ENCODE data around the gene NOS1AP. TPM values are rescaled to one million over a fixed set of nuclear protein-coding genes. Genes with fewer than 3 reads are reported as not detected.

Gene NOS1AP
- total RNA-seq, 4 donors from 2014 or later = 0.31 to 12.7 (median 1.7) TPM

GRCh38 chr1:162151900-162152829 is 82.7 kb downstream of the NOS1AP start:
- TF ChIP-seq CTCF (IDR thresholded peaks at IDR 0.05) = no peak
- no peak for TF ChIP-seq POLR2A (IDR thresholded peaks at IDR 0.05)

GRCh38 chr1:162153374-162153773 is 83.9 kb downstream of the NOS1AP start:
- no peak overlapping the region for H3K4me3 ChIP-seq
- no peaks in the 10 kb centered on the region for H3K36me3 ChIP-seq
- intact Hi-C loops (cut with DNase I) = no loop called here
- no peak overlapping the region for H3K27ac ChIP-seq
- no peak for DNase-seq
- no peaks in the 10 kb centered on the region for H3K9me3 ChIP-seq
- no peaks in the 10 kb centered on the region for H3K27me3 ChIP-seq
- TF ChIP-seq POLR2A (IDR thresholded peaks at IDR 0.05) (no peak), CTCF (IDR thresholded peaks at IDR 0.05) (no peak)
- no peaks in the 10 kb centered on the region for H3K4me1 ChIP-seq

More at GRCh38 chr1:162151900-162152829, 82.7 kb downstream of the NOS1AP start:
- 57 to 70% methylated on average over 4 of the region's 9 CpGs for WGBS, 2 donors
- Histone ChIP-seq H3K9me3 (no peaks in the 10 kb centered on the region), H3K36me3 (no peaks in the 10 kb centered on the region), H3K4me3 (no peak overlapping the region), H3K27me3 (no peaks in the 10 kb centered on the region), H3K27ac (no peak overlapping the region), H3K4me1 (no peaks in the 10 kb centered on the region)
- intact Hi-C loops (cut with DNase I) = no loop called here
- no peak for DNase-seq

GRCh38 chr1:162157469-162157868 is 88.0 kb downstream of the NOS1AP start:
- no peaks in the 10 kb centered on the region for H3K9me3 ChIP-seq
- H3K4me1 ChIP-seq = peaks cover 0 to 13% (median 6%) of the 10 kb centered on the region in 3 donors
- no peaks in the 10 kb centered on the region for H3K27me3 ChIP-seq
- WGBS, 2 donors = 80 to 83% methylated on average over 1 of the region's 1 CpG
- no peak for DNase-seq
- H3K4me3 ChIP-seq = no peak overlapping the region
- no peaks in the 10 kb centered on the region for H3K36me3 ChIP-seq
- H3K27ac ChIP-seq = no peak overlapping the region
- intact Hi-C loops (cut with DNase I) = no loop called here
- no peak for TF ChIP-seq POLR2A (IDR thresholded peaks at IDR 0.05)
- no peak for TF ChIP-seq CTCF (IDR thresholded peaks at IDR 0.05)

GRCh38 chr1:162158624-162159271 is 89.3 kb downstream of the NOS1AP start:
- H3K27ac ChIP-seq = no peak overlapping the region
- intact Hi-C loops (cut with DNase I) = no loop called here
- H3K4me3 ChIP-seq = no peak overlapping the region
- no peaks in the 10 kb centered on the region for H3K9me3 ChIP-seq
- WGBS, 2 donors = 67 to 77% methylated on average over 4 to 5 of the region's 5 CpGs
- DNase-seq = no peak
- TF ChIP-seq CTCF (IDR thresholded peaks at IDR 0.05) = no peak
- no peak for TF ChIP-seq POLR2A (IDR thresholded peaks at IDR 0.05)
- no peaks in the 10 kb centered on the region for H3K36me3 ChIP-seq
- H3K27me3 ChIP-seq = peaks cover 0 to 5% (median 0%) of the 10 kb centered on the region in 4 donors
- H3K4me1 ChIP-seq = peaks cover 0 to 13% (median 6%) of the 10 kb centered on the region in 3 donors

- 57 to 80% methylated on average over 1 of the region's 2 CpGs for WGBS, 2 donors
- H3K36me3 ChIP-seq = no peaks in the 10 kb centered on the region
- no peak overlapping the region for H3K27ac ChIP-seq
- H3K9me3 ChIP-seq = no peaks in the 10 kb centered on the region
- H3K4me3 ChIP-seq = no peak overlapping the region
- peaks cover 0 to 11% (median 0%) of the 10 kb centered on the region in 4 donors for H3K27me3 ChIP-seq
- no peak for TF ChIP-seq POLR2A (IDR thresholded peaks at IDR 0.05)
- TF ChIP-seq CTCF (IDR thresholded peaks at IDR 0.05) = no peak
- H3K4me1 ChIP-seq = peaks cover 0 to 13% (median 6%) of the 10 kb centered on the region in 3 donors
- intact Hi-C loops (cut with DNase I) = no loop called here
- DNase-seq = no peak
Observed at GRCh38 chr1:162159515-162159914, 90.0 kb downstream of the NOS1AP start.
